Mesenchymal stem cell (in vitro differentiated cells and primary cell): Measurements from ENCODE around the gene DSCAML1.

Experiments used
- DNase-seq: peaks from one replicate; pipeline ENCODE4 v3.0.0-alpha.2; 2013
- H2AFZ ChIP-seq: one replicate; pipeline ENCODE4 v1.6.1; 2013; ENCODE audit warnings: low read depth, mild to moderate bottlenecking, control low read depth, inconsistent platforms, low read length, moderate library complexity
- H2AK5ac ChIP-seq: 2 replicates; pipeline ENCODE4 v1.6.1; 2013; ENCODE audit warnings: low read length, moderate library complexity, mild to moderate bottlenecking, inconsistent platforms; ENCODE audit not compliant: severe bottlenecking
- H2BK120ac ChIP-seq: one replicate; pipeline ENCODE4 v1.6.1; 2013; ENCODE audit warnings: low read depth, mild to moderate bottlenecking, inconsistent platforms, low read length, moderate library complexity
- H2BK12ac ChIP-seq, 2 experiments: one replicate each; pipeline ENCODE4 v1.6.1; 2013; ENCODE audit warnings: inconsistent platforms in 2 of 2, low read length in 2 of 2, mild to moderate bottlenecking in 2 of 2, moderate library complexity in 2 of 2, control low read depth in 1 of 2
- H2BK15ac ChIP-seq: one replicate; pipeline ENCODE4 v1.6.1; 2013; ENCODE audit warnings: mild to moderate bottlenecking, low read depth, inconsistent platforms; ENCODE audit not compliant: poor library complexity, severe bottlenecking
- H2BK5ac ChIP-seq: 2 replicates; pipeline ENCODE4 v1.6.1; 2013; ENCODE audit warnings: low read depth, mild to moderate bottlenecking, low read length, control low read depth, inconsistent platforms; ENCODE audit not compliant: poor library complexity, severe bottlenecking
- H3K14ac ChIP-seq, 2 experiments: one replicate each; pipeline ENCODE4 v1.6.1; 2013; ENCODE audit warnings: inconsistent platforms in 2 of 2, low read length in 2 of 2, control low read depth in 1 of 2, mild to moderate bottlenecking in 1 of 2, moderate library complexity in 1 of 2
- H3K18ac ChIP-seq, 2 experiments: one replicate each; pipeline ENCODE4 v1.6.1; 2013; ENCODE audit warnings: inconsistent platforms in 2 of 2, low read length in 2 of 2, control low read depth in 1 of 2, low read depth in 1 of 2, mild to moderate bottlenecking in 1 of 2
- H3K23ac ChIP-seq, 2 experiments: one replicate each; pipeline ENCODE4 v1.6.1; 2013; ENCODE audit warnings: inconsistent platforms in 2 of 2, low read length in 2 of 2, mild to moderate bottlenecking in 2 of 2, moderate library complexity in 2 of 2, control low read depth in 1 of 2
- H3K27ac ChIP-seq: 2 replicates; pipeline ENCODE4 v1.5.1; 2013; ENCODE audit warnings: mild to moderate bottlenecking, moderate library complexity, low read length, control low read depth, inconsistent platforms; ENCODE audit not compliant: poor library complexity, severe bottlenecking
- H3K27me3 ChIP-seq, 2 experiments: 2 replicates each; pipeline versions ENCODE4 v1.6.1 to v1.7.0; 2013; ENCODE audit warnings: low read length in 2 of 2, mild to moderate bottlenecking in 2 of 2, moderate library complexity in 2 of 2, control low read depth in 1 of 2, inconsistent platforms in 1 of 2; ENCODE audit not compliant: control insufficient read depth in 1 of 2, insufficient read depth in 1 of 2
- H3K36me3 ChIP-seq, 2 experiments: 2 replicates each; pipeline versions ENCODE4 v1.6.1 to v1.7.0; 2013; ENCODE audit warnings: low read length in 2 of 2, control low read depth in 1 of 2, inconsistent platforms in 1 of 2, low read depth in 1 of 2, mild to moderate bottlenecking in 1 of 2; ENCODE audit not compliant: insufficient read depth in 2 of 2, control insufficient read depth in 1 of 2
- H3K4ac ChIP-seq, 2 experiments: one replicate each; pipeline ENCODE4 v1.6.1; 2013; ENCODE audit warnings: inconsistent platforms in 2 of 2, low read length in 2 of 2, mild to moderate bottlenecking in 2 of 2, moderate library complexity in 2 of 2, control low read depth in 1 of 2, low read depth in 1 of 2
- H3K4me1 ChIP-seq: 2 replicates; pipeline ENCODE4 v1.6.1; 2013; ENCODE audit warnings: low read depth, low read length, control low read depth; ENCODE audit not compliant: control insufficient read depth, insufficient read depth
- H3K4me2 ChIP-seq: 2 replicates; pipeline ENCODE4 v1.6.1; 2013; ENCODE audit warnings: low read length, mild to moderate bottlenecking, inconsistent platforms; ENCODE audit not compliant: poor library complexity, severe bottlenecking
- H3K4me3 ChIP-seq, 2 experiments: 2 replicates each; pipeline versions ENCODE4 v1.5.1 to v1.7.0; 2013; ENCODE audit warnings: low read length in 2 of 2, mild to moderate bottlenecking in 2 of 2, control low read depth in 1 of 2, low read depth in 1 of 2; ENCODE audit not compliant: insufficient read depth in 1 of 2
- H3K79me1 ChIP-seq: replicated peaks from 2 replicates; pipeline ENCODE4 v1.6.1; 2013; ENCODE audit warnings: mild to moderate bottlenecking, control low read depth, low read length, inconsistent platforms; ENCODE audit not compliant: poor library complexity, severe bottlenecking
- H3K9ac ChIP-seq: 2 replicates; pipeline ENCODE4 v1.7.0; 2013; ENCODE audit warnings: mild to moderate bottlenecking, low read length, moderate library complexity
- H3K9me3 ChIP-seq: 2 replicates; pipeline ENCODE4 v1.7.0; 2013; ENCODE audit warnings: mild to moderate bottlenecking, low read length; ENCODE audit not compliant: control insufficient read depth
- H4K8ac ChIP-seq: one replicate; pipeline ENCODE4 v1.6.1; 2013; ENCODE audit warnings: inconsistent platforms, mild to moderate bottlenecking, low read length, moderate library complexity
- H4K91ac ChIP-seq: one replicate; pipeline ENCODE4 v1.6.1; 2013; ENCODE audit warnings: mild to moderate bottlenecking, low read length, inconsistent platforms
- WGBS: methylation state at CpG from one replicate; pipeline ENCODE4 v1.1.7; 2013; ENCODE audit warnings: mixed read lengths; 5-methylcytosine and 5-hydroxymethylcytosine counted together

Gene DSCAML1

GRCh38 chr11:117575856-117576255, 221.2 kb downstream of the DSCAML1 start:
- no peak overlapping the region for H3K27ac ChIP-seq

DNA sequence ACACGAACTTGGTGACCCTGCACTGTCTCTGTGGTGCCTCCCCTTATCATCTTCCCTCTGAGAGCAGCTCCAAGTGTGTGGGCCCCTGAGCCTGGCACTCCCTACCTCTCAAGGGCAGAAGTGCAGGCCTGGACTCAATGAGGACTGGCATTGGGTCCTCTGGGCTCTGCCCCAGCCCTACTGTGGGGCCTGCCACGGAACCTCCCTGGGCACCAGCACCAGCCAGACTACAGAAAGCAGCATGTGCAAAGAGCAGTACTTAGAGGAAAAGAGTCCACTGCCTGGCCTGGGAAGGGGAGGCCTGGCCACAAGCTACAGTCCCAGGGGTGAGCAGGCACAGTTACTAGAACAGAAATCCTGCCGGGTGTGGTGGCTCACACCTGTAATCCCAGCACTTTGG, 222.5 kb downstream of the DSCAML1 start:
- no peak overlapping the region for H4K8ac ChIP-seq
- H2BK120ac ChIP-seq, result no peak overlapping the region
- no peak overlapping the region for H3K18ac ChIP-seq
- H3K9me3 ChIP-seq, result no peaks in the 10 kb centered on the region
- no peak overlapping the region for H2BK12ac ChIP-seq
- no peak overlapping the region for H3K23ac ChIP-seq
- H3K27me3 ChIP-seq, result peaks cover 10 to 41% of the 10 kb centered on the region in 2 experiments
- no peaks in the 10 kb centered on the region for H3K79me1 ChIP-seq
- H3K4me3 ChIP-seq, result no peak overlapping the region
- 84% methylated on average over 3 of the region's 3 CpGs for WGBS
- no peak overlapping the region for H4K91ac ChIP-seq
- no peak overlapping the region for H2AFZ ChIP-seq
- H3K4me1 ChIP-seq, result peaks cover 2% of the 10 kb centered on the region
- no peaks in the 10 kb centered on the region for H3K36me3 ChIP-seq
- H2AK5ac ChIP-seq, result no peak overlapping the region
- no peak overlapping the region for H2BK15ac ChIP-seq
- no peak overlapping the region for H3K4ac ChIP-seq
- no peak overlapping the region for H3K4me2 ChIP-seq
- H3K9ac ChIP-seq, result no peak overlapping the region
- no peak overlapping the region for H2BK5ac ChIP-seq
- no peak overlapping the region for H3K14ac ChIP-seq
- H3K27ac ChIP-seq, result no peak overlapping the region
- no peak for DNase-seq

More at GRCh38 chr11:117575856-117576255, 221.2 kb downstream of the DSCAML1 start:
- Histone ChIP-seq H2BK12ac (no peak overlapping the region), H3K14ac (no peak overlapping the region), H3K4ac (no peak overlapping the region), H3K4me2 (no peak overlapping the region), H3K18ac (no peak overlapping the region), H3K4me3 (no peak overlapping the region), H2AK5ac (no peak overlapping the region), H3K23ac (no peak overlapping the region), H3K4me1 (peaks cover 4% of the 10 kb centered on the region), H2BK120ac (no peak overlapping the region), H3K27me3 (peaks cover 12 to 43% of the 10 kb centered on the region in 2 experiments), H3K9ac (no peak overlapping the region), H3K9me3 (no peaks in the 10 kb centered on the region), H4K8ac (no peak overlapping the region), H2BK15ac (no peak overlapping the region), H3K36me3 (no peaks in the 10 kb centered on the region), H4K91ac (no peak overlapping the region), H2AFZ (no peak overlapping the region), H2BK5ac (no peak overlapping the region), H3K79me1 (no peaks in the 10 kb centered on the region)
- no peak for DNase-seq
- WGBS, result 52% methylated on average over 3 of the region's 4 CpGs

- Histone ChIP-seq H2AFZ (no peak overlapping the region), H2AK5ac (no peak overlapping the region), H3K4me1 (peaks cover 2% of the 10 kb centered on the region), H3K23ac (no peak overlapping the region), H3K4me2 (no peak overlapping the region), H3K4me3 (no peak overlapping the region), H3K9me3 (no peaks in the 10 kb centered on the region), H2BK120ac (no peak overlapping the region), H4K8ac (no peak overlapping the region), H3K14ac (no peak overlapping the region), H4K91ac (no peak overlapping the region), H3K79me1 (no peaks in the 10 kb centered on the region), H3K9ac (no peak overlapping the region), H3K27ac (no peak overlapping the region), H3K36me3 (no peaks in the 10 kb centered on the region), H2BK12ac (no peak overlapping the region), H2BK15ac (no peak overlapping the region), H3K18ac (no peak overlapping the region), H2BK5ac (no peak overlapping the region), H3K4ac (no peak overlapping the region), H3K27me3 (peaks cover 12 to 34% of the 10 kb centered on the region in 2 experiments)
- WGBS, result 86% methylated on average over 8 of the region's 8 CpGs
- no peak for DNase-seq
Measured at GRCh38 chr11:117573326-117573725, 223.7 kb downstream of the DSCAML1 start.

DNA sequence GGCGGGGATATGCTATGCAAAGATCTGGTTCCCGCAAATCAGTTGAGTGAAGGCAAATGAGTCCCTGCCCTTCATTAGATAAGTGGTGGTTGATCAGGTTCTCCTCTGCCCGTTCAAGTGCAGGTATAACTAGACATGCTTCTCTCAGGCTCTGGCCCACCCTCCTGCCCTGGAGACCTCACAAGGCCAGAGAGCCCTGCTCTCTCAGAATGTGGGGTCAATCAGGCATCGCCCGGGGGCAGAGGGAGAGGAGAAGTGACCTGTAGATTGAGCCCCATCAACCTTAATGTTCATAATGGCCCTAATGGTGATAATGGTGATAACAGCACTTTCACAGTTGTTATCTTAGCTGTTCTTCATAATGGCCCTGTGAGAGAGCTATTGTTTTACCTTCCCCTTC, 224.3 kb downstream of the DSCAML1 start:
- Histone ChIP-seq H2AFZ (no peak overlapping the region), H3K23ac (no peak overlapping the region), H3K18ac (no peak overlapping the region), H3K9ac (no peak overlapping the region), H3K14ac (no peak overlapping the region), H4K91ac (no peak overlapping the region), H3K27me3 (peaks cover 12 to 34% of the 10 kb centered on the region in 2 experiments), H3K4me2 (no peak overlapping the region), H3K4ac (no peak overlapping the region), H2BK120ac (no peak overlapping the region), H2BK15ac (no peak overlapping the region), H2AK5ac (no peak overlapping the region), H3K9me3 (no peaks in the 10 kb centered on the region), H3K36me3 (no peaks in the 10 kb centered on the region), H3K79me1 (no peaks in the 10 kb centered on the region), H4K8ac (no peak overlapping the region), H3K4me1 (peaks cover 2% of the 10 kb centered on the region), H2BK5ac (no peak overlapping the region), H2BK12ac (no peak overlapping the region), H3K4me3 (no peak overlapping the region), H3K27ac (no peak overlapping the region)
- WGBS, result 94% methylated on average over 5 of the region's 5 CpGs
- DNase-seq, result no peak
